T1000 (cell line): Measurements from ENCODE around the gene ATP6V0B.

ENCODE experiments used
- DNase-seq: peaks from one replicate; lab custom pipeline; 2025; ENCODE audit warnings: mixed read lengths; lab: John Stamatoyannopoulos, UW

ATP6V0B gene

DNA sequence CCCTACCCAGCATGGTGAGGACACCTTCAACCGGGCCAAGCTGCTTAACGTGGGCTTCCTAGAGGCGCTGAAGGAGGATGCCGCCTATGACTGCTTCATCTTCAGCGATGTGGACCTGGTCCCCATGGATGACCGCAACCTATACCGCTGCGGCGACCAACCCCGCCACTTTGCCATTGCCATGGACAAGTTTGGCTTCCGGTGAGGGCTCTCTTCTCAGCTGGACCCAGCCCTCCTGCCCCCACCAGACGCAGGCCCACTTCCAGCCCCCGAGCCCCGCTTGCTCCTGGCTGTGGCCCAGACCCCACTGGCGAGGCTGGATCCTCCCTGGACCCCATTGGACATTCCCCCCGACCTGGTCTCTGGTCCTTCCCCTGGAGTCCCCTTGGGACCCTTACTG, 10.1 kb downstream of the ATP6V0B start:
- DNase-seq, result no peak

DNA sequence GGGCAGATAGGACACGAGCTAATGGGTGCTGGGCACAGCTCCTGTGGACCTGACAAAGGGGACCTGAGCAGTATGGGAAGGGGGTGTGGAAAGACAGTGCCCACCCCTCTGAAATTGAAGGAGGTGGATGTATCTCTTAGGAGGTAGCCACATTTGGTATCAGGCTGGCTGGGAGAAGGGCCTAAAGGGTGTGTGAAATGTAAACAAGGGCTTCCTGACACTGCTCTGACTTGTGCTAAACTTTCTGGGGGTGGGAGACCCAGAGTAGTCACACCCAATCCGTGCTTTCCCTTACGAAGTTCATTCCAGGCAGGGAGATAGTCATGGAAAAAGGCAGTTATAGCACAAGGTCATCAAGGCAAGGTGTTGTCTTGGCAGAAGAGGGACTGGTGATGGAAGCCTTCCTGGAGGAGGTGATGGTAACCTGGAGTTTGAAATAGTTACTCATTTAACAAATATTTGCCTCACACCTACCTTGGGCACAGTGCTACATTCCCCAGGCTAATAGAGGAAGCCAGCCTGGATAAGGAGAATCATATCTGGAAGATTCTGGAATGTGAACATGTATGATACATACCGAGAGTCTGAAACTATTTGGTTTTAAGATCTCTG, 11.3 kb downstream of the ATP6V0B start:
- DNase-seq, result no peak

DNA sequence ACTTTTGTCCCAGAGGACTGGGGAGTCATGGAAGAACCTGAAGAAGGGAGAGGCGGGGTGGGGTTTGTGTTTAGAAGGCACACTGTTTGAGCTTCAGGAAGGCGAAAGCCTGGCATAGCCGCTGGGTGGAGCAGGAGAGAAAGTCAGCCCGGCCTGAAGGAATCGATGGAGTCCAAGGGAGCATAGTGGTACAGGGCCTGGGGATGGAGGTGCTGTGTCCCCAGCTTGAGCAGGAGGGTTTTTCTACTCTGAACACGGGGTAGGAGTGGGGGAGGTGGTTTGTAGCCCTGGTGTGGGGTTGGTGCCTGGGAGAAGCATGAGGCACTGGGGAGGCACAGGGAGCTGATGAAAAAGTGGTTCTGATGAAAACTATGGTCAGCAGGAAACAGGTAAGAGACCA, 12.0 kb downstream of the ATP6V0B start:
- no peak for DNase-seq

DNA sequence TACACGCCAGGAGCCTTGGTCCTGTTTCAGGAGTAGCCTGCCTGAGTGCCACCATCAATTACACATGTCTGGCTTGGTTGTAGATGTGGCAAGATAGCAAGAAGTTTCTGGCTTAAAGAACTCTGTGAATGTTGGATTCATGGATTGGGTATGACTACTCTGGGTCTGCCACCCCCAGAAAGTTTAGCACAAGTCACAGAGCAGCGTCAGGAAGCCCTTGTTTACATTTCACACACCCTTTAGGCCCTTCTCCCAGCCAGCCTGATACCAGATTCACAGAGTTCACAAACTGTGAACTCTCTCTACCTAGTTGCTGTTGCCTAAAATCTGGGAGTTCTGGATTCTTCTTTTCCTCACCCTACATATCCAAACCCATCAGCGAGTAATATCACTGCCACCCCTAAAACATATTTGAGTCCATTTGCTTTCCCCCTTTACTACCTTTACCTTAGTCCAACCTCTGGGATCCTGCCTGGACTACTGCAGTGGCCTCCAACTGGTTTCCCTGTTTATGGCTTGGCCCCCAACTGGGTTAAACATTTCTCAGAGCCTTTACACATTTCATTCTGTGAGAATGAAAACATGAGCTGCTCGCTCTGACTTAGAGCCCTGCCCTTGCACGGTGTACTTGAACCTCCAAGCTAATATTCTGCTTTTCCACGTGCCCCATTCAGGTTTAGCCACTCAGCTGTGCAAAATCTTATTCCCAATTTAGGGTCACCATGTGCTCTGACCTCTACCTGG, 12.6 kb downstream of the ATP6V0B start:
- DNase-seq, result no peak

DNA sequence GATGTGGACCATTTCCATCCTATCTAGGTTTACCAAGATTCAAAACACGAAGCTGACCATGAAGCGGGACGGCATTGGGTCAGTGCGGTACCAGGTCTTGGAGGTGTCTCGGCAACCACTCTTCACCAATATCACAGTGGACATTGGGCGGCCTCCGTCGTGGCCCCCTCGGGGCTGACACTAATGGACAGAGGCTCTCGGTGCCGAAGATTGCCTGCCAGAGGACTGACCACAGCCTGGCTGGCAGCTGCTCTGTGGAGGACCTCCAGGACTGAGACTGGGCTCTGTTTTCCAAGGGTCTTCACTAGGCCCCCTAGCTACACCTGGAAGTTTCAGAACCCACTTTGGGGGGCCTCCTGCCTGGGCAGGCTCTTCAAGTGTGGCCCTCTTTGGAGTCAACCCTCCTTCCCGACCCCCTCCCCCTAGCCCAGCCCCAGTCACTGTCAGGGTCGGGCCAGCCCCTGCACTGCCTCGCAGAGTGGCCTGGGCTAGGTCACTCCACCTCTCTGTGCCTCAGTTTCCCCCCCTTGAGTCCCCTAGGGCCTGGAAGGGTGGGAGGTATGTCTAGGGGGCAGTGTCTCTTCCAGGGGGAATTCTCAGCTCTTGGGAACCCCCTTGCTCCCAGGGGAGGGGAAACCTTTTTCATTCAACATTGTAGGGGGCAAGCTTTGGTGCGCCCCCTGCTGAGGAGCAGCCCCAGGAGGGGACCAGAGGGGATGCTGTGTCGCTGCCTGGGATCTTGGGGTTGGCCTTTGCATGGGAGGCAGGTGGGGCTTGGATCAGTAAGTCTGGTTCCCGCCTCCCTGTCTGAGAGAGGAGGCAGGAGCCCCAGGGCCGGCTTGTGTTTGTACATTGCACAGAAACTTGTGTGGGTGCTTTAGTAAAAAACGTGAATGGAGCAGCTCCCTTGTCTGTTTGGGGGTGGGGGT, 15.8 kb downstream of the ATP6V0B start:
- DNase-seq, result no peak

DNA sequence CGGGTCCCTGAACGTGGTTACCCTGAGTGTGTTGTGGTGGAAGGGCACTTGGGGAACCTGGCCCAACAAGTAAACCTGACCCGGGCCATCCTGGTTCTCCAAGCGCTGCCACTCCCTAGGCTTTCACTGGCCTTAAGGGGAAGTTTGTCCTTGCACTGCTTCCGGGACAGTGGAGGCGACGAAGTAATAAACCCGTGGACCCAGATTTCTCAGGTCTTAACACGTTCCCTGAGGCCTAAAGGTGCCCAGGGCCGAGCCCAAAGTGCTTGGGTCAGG, 16.4 kb downstream of the ATP6V0B start:
- DNase-seq, result no peak

DNA sequence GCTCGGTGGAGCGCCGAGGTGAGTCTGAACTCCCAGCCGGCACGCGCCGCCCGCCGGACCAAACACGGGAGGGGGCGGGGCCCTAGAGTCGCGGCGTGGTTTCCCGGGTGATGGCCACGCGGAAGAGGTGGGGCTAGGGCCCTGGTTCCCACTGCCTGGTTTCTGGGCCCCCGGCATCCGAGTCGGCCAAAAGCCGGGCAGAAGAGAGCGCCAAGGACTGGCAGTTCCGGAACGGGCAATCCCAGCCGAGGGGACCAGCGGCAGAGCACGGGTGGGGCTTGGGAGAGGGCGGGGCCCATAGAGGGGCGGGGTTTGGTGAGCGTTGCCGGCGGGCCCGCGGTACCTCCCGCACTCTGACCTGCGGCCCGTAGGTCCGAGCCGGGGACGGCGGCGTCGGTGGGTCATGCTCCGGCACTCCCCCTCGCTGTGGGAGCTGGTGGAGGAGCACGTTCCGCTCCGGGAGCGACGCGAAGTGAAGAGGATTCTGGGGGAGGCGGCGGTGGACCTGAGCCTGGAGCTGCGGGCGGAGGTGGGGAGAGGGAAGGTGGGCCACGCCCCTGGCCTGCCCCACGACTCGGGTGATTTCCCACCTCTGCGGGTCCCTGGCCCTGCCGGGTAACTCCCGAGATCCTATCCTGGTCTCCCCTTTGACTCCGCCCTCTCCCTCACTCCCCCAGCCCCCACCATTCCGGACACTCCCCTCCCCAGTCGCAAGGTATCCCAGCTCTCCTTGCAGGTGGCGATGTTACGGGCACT, 16.9 kb downstream of the ATP6V0B start, which contains the start of gene CCDC24:
CCDC24 (plus strand) TSS at position 124 of the 756 bp plus-strand sequence; CDS start at position 404, 280 bp downstream.
- DNase-seq, result peak; percentile 80

DNA sequence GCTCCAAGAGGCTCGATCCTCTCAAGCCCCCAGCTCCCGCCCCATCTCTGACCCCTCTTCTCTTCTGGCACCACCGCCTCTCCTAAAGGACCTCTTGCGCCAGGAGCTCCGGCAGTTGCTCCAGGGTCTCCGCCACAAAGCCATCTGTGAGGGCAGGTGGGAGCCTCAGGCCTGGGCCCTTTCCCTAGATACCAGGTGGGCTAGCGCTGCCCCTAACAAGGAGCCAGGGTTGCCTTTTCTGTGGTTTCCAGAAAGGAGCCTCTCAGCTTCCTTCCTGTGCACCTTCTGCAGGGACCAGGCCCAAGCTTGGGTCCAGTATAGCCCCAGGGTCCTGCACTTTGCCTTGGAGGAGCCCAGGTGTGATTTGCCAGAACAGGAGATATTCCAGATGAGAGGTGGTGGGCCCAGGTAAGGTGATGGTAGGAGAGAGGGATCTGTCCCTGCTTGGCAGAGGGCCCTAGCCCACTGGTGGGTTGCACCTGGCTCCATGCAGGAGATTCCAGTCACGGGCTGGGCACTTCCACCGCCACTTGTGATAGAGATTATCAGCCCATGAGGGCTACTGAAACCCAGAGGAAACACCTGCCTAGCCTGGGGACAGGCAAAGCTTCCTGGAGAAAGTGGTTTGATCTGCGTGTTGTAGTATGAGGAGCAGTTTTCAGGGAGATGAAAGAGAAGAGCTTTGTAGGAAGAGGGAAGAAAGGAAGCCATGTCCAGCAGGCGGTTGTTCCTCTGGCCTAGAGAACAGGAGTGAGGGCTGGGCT, 17.7 kb downstream of the ATP6V0B start:
- DNase-seq, result no peak

DNA sequence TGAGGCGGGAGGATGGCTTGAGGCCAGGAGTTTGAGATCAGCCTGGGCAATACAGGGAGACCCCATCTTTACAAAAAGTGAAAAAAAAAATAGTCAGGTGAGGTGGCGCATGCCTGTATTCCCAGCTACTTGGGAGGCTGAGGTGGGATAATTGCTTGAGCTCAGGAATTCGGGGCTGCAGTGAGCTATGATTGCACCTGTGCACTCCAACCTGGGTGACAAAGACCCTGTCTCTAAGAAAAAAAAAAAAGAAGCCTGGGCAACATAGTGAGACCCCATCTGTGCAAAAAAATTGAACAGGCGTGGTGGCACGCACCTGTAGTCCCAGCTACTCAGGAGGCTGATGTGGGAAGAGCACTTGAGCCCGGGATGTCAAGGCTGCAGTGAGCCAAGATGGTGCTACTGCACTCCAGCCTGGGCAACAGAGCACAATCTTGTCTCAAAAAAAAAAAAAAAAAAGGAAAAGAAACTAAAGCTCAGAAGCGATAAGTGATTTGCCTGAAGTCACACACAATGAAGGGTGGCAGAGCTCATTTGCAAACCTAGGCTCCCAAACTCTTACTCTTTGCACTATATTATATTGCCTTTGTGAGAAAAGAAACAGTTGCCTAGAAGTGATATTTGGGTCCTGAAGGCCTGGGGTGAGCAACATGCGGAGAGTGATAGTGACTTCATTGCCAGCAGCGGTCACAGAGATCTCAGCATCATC, 18.6 kb downstream of the ATP6V0B start:
- DNase-seq, result no peak

DNA sequence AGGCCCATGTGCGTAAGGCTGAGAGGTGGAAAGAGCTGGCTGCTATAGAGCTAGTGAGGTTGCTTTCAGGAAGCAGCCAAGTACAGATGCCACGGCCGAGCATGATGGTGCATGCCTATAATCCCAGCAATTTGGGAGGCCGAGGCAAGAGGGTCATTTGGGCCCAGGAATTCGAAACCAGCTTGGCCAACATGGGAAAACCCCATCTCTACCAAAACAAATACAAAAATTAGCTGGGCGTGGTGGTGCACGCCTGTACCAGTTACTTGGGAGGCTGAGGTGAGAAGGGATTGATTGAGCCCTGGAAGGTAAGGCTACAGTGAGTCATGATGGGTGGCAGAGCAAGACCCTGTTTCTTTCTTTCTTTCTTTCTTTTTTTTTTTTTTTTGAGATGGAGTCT, 19.3 kb downstream of the ATP6V0B start:
- DNase-seq, result no peak

DNA sequence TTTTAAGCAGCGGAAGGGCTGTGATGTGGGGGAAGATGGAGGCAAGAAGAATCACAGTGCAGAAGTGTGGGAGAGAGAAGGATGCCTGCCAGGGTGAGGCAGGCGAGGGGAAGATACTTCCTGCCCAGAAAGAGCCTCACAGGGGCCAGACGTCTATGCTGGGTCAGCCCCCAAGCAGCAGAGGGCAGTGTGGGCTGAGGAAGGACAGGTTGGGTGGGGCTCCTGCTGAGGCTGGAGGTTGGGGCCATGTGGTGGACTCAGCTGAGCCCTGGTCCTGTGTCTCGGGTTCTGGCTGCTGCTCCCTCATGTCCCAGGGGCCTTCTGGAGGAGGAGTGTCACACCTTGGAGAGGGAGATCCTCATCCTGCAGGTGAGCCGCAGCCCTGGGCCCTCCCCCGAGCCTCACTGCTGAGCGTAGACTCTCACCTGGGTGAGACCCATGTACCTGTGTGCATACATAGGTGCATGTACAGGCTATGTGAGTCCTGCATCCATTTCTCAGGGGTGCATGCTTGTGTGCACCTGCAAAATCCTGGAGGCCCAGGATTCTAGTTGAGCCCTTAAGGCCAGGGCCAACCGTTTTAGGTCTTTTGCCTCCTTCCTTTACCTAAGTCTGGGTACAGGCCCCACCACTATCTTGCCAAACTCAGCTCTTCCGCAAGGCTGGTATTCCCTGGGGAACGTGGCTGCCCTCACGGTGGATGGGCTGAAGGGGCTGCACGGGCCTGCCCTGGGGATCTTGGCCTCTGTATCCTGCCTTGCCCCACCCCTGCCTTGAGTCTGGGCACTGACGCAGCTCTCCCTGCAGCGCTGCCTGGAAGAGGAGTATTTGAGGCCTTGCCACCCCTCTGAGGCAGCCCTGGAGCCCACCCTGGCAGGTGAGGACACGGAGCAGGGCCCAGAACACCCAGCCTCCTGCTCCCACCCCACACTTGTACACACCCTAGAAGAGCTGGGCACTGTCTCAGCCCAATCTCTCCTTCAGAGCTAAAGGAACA, 20.3 kb downstream of the ATP6V0B start:
- DNase-seq, result no peak

DNA sequence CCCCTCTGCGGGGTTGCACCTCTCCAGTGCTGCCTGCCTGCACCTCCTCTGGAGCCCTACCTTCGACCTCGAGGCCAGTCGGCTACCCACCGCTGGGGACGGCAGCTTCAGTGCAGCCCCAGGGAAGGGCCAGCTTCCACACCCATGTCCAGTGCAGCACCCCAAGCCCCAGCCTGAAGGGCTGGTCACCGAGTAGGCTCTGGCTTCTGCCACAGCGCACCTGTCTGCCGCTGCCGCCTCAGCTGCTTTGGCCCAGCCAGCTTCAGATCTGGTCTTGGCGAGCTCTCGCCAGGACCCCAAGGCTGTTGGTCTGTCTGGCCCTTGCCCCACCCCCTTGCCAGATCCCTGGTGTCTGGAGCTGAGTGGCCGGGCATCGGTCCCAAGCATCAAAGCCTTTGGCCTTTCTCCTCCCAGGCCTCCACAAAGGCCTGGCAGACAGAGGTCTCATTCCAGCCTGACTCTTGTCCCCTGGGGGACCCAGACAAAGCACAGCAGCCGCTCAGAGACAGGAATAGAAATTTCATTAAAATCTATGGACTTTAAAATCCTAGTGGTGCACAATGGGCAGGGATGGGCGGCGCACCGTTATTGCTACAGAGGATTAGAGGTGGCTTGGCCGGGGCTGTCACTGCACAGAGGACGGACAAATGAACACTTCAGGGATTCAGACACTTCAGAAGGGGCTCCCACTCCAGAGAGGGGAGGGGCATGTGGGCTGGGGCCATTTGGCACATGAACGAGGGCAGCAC, 21.4 kb downstream of the ATP6V0B start:
- no peak for DNase-seq

DNA sequence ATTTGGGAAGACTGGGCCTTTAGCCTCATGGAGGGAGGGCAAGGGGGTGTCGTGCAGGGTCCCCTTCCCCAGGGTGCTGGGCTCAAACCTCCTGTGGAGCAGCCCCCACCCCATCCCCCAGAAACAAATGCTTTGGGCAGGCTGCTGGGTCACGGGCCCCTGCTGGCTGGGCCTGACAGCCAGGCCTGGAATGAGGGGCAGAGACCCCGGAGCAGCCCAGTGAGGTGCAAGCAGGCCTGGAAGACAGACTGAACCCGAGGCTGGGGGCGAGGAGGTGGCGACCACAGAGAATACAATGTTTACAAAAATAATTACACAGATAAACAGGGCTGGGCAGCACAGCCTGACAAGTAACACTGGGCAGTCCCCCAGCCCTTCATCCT, 22.0 kb downstream of the ATP6V0B start:
- no peak for DNase-seq

DNA sequence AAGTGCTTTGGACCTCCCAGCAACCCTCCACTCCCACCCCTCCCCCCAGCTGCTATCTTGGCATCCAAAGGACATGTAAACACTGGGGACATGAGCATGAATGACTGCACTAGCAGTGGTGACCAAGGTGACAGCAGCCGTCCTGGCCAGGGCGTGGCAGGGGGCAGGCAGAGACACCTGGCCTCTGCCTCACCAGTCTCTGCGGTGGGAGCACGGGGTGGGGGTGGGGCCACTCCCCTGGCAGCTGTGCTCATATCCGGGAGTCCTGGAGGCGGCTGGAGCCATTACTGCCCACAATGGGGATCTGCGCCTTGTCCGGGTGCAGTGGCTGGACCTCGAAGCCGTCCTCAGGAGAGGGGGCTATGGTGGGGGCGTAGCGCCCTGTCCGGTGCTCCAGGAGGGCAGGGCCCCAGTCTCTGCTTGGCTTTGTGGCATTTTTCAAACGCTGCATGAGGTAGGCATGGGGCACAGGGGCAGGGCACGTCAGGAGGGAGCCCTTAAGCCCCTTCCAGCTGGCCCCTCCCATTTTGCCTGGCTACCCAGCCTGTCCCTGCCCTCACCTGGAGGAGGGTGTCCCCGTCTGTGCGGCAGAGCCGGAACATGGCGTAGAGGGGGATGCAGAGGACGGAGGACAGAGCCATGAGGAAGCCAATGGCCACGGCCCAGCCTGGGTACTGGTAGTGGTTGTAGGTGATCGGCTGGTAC, 22.7 kb downstream of the ATP6V0B start:
- DNase-seq, result no peak

DNA sequence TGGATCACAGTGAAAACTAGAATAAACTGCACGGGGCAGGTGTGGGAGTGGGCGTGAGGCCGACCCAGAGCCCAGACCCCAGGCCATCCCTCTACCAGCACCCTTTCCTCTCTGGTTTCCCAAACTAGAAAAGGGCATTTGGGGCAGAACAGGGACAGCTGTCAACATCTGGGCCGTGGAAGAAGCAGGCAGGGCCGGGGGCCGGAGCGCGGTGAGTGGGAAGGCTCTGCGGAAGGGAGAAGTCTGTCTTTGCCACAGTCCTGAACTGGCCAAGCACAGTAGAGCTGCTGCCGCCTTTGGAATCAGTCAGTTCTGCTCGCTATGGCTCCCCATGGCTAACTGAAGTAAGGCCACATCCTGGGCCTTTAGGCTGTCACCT, 23.2 kb downstream of the ATP6V0B start:
- DNase-seq, result no peak

DNA sequence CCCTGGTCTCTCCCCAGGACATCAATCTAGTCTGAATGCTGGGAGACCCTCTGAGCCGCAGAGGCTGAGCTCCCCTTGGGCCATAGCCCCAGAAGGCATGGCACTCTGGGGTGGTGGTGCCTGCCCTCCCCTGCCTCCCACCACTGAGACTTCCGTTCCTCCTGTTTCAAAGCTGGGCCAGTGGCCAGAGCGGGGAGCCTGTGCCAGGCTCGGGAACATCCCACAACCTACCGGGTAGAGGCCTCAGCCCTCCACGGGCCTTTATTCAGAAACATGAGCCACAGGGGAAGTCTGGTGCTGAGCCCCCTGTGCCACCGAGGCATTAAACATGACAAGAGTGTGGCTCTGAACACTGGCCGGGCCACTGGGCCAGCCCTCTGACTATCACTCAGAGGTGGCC, 24.7 kb downstream of the ATP6V0B start:
- DNase-seq, result no peak

DNA sequence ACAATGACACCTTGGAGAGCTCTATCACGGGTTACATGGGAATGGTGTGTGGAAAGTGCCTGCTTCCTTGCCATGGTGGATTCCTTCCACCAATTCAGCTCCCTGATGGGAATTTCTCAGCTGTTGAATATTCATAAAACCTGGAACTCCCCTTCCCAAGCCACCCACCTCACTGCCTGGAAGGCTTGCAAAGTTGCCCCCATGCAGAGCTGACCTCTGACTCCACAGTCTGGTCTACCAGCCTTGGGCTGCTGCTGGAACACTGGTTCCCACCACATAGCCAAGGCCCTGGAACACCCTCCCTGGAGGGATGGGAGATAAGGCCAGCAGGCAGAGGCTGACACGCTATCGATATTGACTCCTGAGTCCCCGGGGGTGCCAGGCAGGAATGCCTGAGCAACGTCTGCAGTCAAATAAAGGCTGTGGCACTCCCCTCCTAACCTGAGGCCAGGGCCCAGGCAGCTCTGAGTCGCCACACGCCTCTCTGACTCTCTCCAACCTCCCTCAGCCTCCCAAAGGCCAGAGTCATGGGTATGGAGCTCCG, 25.4 kb downstream of the ATP6V0B start:
- no peak for DNase-seq

DNA sequence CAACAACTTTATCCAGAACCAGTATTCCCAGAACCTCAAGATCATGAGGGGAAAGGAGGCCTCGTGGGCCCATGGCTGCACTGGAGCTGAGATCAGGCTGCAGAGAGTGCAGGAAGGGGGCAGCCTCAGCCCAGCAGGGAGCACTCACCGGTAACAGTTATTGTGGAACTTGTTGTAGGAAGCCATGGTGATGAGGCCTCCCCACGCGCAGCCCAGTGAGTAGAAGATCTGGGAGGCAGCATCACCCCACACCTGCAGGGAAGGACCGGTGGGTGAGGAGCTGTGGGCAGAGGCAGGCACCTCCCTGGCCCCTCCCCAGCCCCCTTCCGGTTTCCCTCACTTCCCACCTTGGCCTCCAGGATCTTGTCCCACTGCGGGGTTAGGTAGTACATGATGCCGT, 27.4 kb downstream of the ATP6V0B start:
- no peak for DNase-seq
